ENCODE results near the gene AIMP2.
"Not testable (repeated sequence)": the region's sequence is repeated elsewhere in the genome, so short reads cannot be mapped to it uniquely, and the experiment has no call there.

The AIMP2 gene

GRCh38 chr7:6008668-6009611 is at the start of gene AIMP2, which contains the start of gene PMS2:
Gene AIMP2, plus strand, starts transcription at chr7:6009272. Its CDS starts 92 bp downstream, at chr7:6009364.
Gene PMS2, minus strand, starts transcription at chr7:6009049. Its CDS starts 30 bp downstream, at chr7:6009019.
- peak; percentile 91 for DNase-seq

GRCh38 chr7:5963205-5963604 is 45.9 kb upstream of the AIMP2 start:
- DNase-seq = not testable (repeated sequence)

- DNase-seq = not testable (repeated sequence)
Measured at GRCh38 chr7:5963810-5964209, 45.3 kb upstream of the AIMP2 start.

GRCh38 chr7:5970347-5970911 is 38.6 kb upstream of the AIMP2 start, which contains the start of gene RSPH10B:
Gene RSPH10B, minus strand, starts transcription at chr7:5970689. Its CDS starts 3,573 bp downstream, at chr7:5967116.
- not testable (repeated sequence) for DNase-seq

- DNase-seq = not testable (repeated sequence)
Measured at GRCh38 chr7:5973580-5973979, 35.5 kb upstream of the AIMP2 start.

GRCh38 chr7:5979680-5980314 is 29.3 kb upstream of the AIMP2 start:
- not testable (repeated sequence) for DNase-seq

GRCh38 chr7:5987061-5987460 is 22.0 kb upstream of the AIMP2 start:
- DNase-seq = not testable (repeated sequence)

- DNase-seq = peak; percentile 14
Measured at GRCh38 chr7:5997210-5997808, 11.8 kb upstream of the AIMP2 start.

- no peak for DNase-seq
Measured at GRCh38 chr7:6007386-6007785, 1.7 kb upstream of the AIMP2 start.

GRCh38 chr7:6007835-6008590 is 1.1 kb upstream of the AIMP2 start:
- DNase-seq = not testable (repeated sequence)

- not testable (repeated sequence) for DNase-seq
Measured at GRCh38 chr7:6010370-6010769, 1.3 kb downstream of the AIMP2 start.

- DNase-seq = no peak
Measured at GRCh38 chr7:6011541-6011940, 2.5 kb downstream of the AIMP2 start.

- no peak for DNase-seq
Measured at GRCh38 chr7:6012355-6013104, 3.5 kb downstream of the AIMP2 start.

- DNase-seq = no peak
Measured at GRCh38 chr7:6015917-6016652, 7.0 kb downstream of the AIMP2 start.

GRCh38 chr7:6016653-6016966 is 7.5 kb downstream of the AIMP2 start:
- DNase-seq = no peak

GRCh38 chr7:6020371-6021286 is 11.6 kb downstream of the AIMP2 start:
- DNase-seq = no peak

- DNase-seq = no peak
Measured at GRCh38 chr7:6022707-6023106, 13.6 kb downstream of the AIMP2 start.

GRCh38 chr7:6023974-6024435 is 14.9 kb downstream of the AIMP2 start:
- DNase-seq = no peak

- no peak for DNase-seq
Measured at GRCh38 chr7:6026011-6026819, 17.1 kb downstream of the AIMP2 start.
